H1 (cell line): ENCODE data around the gene RGL2.

Source experiments
- BRCA1 ChIP-seq: IDR thresholded peaks from 2 replicates; pipeline ENCODE4 v1.6.1; 2012; ENCODE audit warnings: low read depth, low read length, improper control_type of control experiment
- CHD1 ChIP-seq: IDR thresholded peaks from 2 replicates; pipeline ENCODE4 v1.6.1; 2012; ENCODE audit warnings: low read depth, low read length, improper control_type of control experiment
- CREB1 ChIP-seq: IDR thresholded peaks from 2 replicates; pipeline ENCODE4 v1.6.1; 2012; ENCODE audit warnings: inconsistent platforms
- GABPA ChIP-seq: IDR thresholded peaks from 2 replicates; pipeline ENCODE4 v1.6.1; 2011; ENCODE audit warnings: mild to moderate bottlenecking, low read length, moderate library complexity, borderline replicate concordance; ENCODE audit not compliant: insufficient read depth
- JUN ChIP-seq: IDR thresholded peaks from 2 replicates; pipeline ENCODE4 v1.6.1; 2011; ENCODE audit warnings: low read depth, mild to moderate bottlenecking, improper control_type of control experiment, low read length
- POLR2A ChIP-seq, 2 experiments: IDR thresholded peaks; 1 replicate in 1 of 2; 2 replicates in 1 of 2; pipeline ENCODE4 v1.6.1; 2011; ENCODE audit warnings: low read depth in 2 of 2, low read length in 2 of 2, mild to moderate bottlenecking in 2 of 2; ENCODE audit errors: control extremely low read depth in 1 of 2
- TAF1 ChIP-seq: IDR thresholded peaks from 2 replicates; pipeline ENCODE4 v1.6.1; 2011; ENCODE audit warnings: mild to moderate bottlenecking, low read depth, low read length
- ZNF274 ChIP-seq: IDR thresholded peaks from 2 replicates; pipeline ENCODE4 v1.7.0; 2012; ENCODE audit warnings: low read length, borderline replicate concordance; ENCODE audit errors: extremely low read depth
- TF ChIP-seq, protein P1 (sequence below), 3 experiments: IDR thresholded peaks; 1 replicate in 2 of 3; 2 replicates in 1 of 3; pipeline versions ENCODE4 v1.5.1 to v1.6.1; 2011; ENCODE audit warnings: low read length in 3 of 3, mild to moderate bottlenecking in 3 of 3, inconsistent platforms in 2 of 3, low read depth in 1 of 3, moderate library complexity in 1 of 3; ENCODE audit not compliant: insufficient read depth in 1 of 3; ENCODE audit errors: control extremely low read depth in 1 of 3

DNA sequence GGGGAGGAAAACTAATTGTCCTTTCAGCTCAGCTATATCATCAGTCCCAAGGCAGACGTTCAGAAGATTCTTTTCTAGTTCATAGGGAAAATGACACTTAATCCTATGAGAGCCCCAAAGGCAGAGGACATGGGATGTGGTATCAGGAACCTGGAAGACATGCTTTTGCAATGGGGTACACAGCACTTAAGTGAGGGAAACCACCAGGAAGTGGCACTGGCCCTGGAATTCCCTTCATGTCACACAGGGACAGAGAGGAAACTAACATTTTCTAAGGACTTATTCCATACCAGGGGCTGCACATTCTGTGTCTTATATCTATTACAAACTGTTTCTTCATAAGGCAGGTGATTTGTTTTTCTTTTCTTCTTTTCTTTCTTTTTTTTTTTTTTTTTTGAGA lies 55.3 kb downstream of the RGL2 start:
- TF ChIP-seq ZNF274 (no peak), TAF1 (no peak), POLR2A (IDR thresholded peaks at IDR 0.05; ENCODE audit: control extremely low read depth in 1 of 2, low read depth in 2 of 2, low read length in 2 of 2) (no peak), GABPA (no peak), BRCA1 (no peak), JUN (no peak), CHD1 (no peak), CREB1 (no peak)
- TF ChIP-seq, protein P1, sequence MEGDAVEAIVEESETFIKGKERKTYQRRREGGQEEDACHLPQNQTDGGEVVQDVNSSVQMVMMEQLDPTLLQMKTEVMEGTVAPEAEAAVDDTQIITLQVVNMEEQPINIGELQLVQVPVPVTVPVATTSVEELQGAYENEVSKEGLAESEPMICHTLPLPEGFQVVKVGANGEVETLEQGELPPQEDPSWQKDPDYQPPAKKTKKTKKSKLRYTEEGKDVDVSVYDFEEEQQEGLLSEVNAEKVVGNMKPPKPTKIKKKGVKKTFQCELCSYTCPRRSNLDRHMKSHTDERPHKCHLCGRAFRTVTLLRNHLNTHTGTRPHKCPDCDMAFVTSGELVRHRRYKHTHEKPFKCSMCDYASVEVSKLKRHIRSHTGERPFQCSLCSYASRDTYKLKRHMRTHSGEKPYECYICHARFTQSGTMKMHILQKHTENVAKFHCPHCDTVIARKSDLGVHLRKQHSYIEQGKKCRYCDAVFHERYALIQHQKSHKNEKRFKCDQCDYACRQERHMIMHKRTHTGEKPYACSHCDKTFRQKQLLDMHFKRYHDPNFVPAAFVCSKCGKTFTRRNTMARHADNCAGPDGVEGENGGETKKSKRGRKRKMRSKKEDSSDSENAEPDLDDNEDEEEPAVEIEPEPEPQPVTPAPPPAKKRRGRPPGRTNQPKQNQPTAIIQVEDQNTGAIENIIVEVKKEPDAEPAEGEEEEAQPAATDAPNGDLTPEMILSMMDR (IDR thresholded peaks at IDR 0.05; ENCODE audit: control extremely low read depth in 1 of 3, insufficient read depth in 1 of 3, low read depth in 1 of 3, low read length in 3 of 3): no peak
